ENCODE results near the gene EVA1C. TPM values are rescaled to one million over a fixed set of nuclear protein-coding genes. Genes with fewer than 3 reads are reported as not detected.

The EVA1C gene
- total RNA-seq, 3 donors from 2014 or later (not counting 1 experiment from before 2014, with no cell fraction given), result 14.7 to 27.8 (median 15.8) TPM

DNA sequence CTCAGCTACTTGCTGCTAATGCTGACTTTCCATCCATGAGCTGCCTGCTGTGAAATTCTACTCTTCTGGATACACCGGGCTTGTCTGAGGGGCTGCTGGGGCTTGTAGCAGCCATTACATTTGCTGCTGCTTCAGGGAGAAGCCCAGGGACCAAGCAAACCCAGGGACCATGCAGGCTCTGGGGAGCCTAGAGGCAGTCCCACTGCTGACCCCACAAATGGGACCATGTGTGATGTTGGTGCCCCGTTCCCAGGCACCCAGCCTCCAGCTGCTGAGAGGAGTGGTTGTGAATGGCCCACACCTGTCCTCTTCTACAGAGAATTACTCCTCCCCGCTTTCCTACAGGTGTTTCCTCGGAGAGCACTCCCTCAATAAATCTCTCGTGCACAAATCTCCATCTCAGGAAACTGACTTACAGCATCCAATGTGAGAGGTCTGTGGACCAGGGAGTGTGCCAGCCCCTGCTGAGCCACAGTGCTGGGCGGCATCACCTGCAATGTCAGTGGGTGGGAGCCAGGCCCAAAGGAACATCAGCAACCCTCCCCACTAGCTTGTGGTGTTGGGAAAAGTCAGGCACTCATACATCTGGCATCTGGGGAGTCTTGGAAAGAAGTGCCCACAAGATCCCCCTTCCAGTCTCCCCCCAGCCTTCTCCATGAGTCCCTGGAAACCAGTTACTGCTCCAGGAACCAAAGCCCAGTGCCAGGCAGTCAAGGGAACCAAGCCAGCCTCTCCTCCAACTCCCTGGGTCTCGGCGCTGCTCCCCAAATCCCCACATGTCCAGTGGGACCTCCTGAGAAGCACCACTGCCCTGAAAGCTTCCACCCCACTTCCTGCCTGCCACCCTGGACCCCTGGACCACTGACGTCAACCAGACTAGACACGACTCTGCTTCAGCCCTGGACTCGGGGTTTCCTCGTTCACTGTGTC, 107.7 kb downstream of the EVA1C start:
- WGBS (ENCODE audit: insufficient coverage), result 85% methylated on average over 11 of the region's 12 CpGs
- Histone ChIP-seq H3K4me3 (ENCODE audit: low read length) (no peak overlapping the region), H3K4me1 (ENCODE audit: control insufficient read depth, insufficient read depth, low read length) (no peaks in the 10 kb centered on the region), H3K36me3 (ENCODE audit: control insufficient read depth, insufficient read depth, low read length) (no peaks in the 10 kb centered on the region), H3K9me3 (ENCODE audit: control insufficient read depth, insufficient read depth, low read length) (no peaks in the 10 kb centered on the region), H3K27me3 (ENCODE audit: control insufficient read depth, insufficient read depth, low read length) (no peaks in the 10 kb centered on the region), H3K27ac (ENCODE audit: low read length) (no peak overlapping the region)
- ATAC-seq, result no peak
- no peaks in the 10 kb centered on the region for H3K9me3 Mint-ChIP-seq
- H3K27me3 Mint-ChIP-seq (ENCODE audit: low read depth in 2 of 2), result no peaks in the 10 kb centered on the region
- intact Hi-C loops (cut with micrococcal nuclease), result no loop called here
- DNase-seq, result no peak
- H3K4me1 Mint-ChIP-seq, result no peaks in the 10 kb centered on the region
- no peaks in the 10 kb centered on the region for H3K36me3 Mint-ChIP-seq
- no peak overlapping the region for H3K27ac Mint-ChIP-seq
- H3K4me3 Mint-ChIP-seq, result no peak overlapping the region
- TF ChIP-seq, protein P1, sequence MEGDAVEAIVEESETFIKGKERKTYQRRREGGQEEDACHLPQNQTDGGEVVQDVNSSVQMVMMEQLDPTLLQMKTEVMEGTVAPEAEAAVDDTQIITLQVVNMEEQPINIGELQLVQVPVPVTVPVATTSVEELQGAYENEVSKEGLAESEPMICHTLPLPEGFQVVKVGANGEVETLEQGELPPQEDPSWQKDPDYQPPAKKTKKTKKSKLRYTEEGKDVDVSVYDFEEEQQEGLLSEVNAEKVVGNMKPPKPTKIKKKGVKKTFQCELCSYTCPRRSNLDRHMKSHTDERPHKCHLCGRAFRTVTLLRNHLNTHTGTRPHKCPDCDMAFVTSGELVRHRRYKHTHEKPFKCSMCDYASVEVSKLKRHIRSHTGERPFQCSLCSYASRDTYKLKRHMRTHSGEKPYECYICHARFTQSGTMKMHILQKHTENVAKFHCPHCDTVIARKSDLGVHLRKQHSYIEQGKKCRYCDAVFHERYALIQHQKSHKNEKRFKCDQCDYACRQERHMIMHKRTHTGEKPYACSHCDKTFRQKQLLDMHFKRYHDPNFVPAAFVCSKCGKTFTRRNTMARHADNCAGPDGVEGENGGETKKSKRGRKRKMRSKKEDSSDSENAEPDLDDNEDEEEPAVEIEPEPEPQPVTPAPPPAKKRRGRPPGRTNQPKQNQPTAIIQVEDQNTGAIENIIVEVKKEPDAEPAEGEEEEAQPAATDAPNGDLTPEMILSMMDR (IDR thresholded peaks at IDR 0.05), result no peak

DNA sequence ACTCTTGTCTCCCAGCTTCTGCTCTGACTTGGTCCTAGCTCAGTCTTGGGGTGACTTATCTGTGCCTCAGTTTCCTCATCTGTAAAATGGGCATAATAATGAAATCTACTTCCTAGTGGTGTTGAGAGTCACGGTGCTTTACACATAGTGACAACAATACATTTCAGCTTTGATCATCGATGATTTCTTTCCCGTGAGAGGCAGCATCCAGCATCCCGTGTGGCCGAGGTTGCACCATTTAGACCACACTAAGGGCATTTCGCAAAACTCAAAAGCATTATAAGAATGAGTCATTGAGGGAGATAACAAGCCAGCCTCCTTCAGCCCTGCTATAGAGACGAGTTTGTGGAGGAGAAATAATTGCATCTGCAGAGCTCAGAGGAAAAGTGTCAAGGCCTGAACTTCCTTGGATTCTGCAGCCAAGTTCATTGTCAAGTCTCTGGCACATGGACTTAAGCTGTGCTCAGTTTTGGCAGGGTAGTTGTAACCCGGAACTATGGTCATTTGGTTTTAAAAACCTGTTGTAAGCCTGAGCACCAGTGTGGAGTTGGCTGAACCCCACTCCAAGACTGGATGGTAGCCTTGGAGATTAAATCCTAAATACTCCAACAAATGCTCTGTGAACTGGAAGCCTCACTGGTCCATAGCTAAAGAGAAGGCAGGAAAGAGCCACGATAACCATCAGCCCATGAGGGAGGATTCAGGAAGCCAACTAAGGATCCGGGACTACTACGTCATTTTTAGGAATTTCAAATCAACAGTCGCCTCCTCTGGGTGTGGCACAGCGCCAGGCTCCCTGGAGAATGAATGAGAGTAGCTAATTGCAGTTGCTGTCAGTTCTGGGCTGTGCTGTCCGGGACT, 108.6 kb downstream of the EVA1C start:
- H3K27me3 Mint-ChIP-seq (ENCODE audit: low read depth in 2 of 2), result no peaks in the 10 kb centered on the region
- no peak overlapping the region for H3K27ac Mint-ChIP-seq
- Histone ChIP-seq H3K9me3 (ENCODE audit: control insufficient read depth, insufficient read depth, low read length) (no peaks in the 10 kb centered on the region), H3K36me3 (ENCODE audit: control insufficient read depth, insufficient read depth, low read length) (no peaks in the 10 kb centered on the region), H3K4me3 (ENCODE audit: low read length) (no peak overlapping the region), H3K27me3 (ENCODE audit: control insufficient read depth, insufficient read depth, low read length) (no peaks in the 10 kb centered on the region), H3K4me1 (ENCODE audit: control insufficient read depth, insufficient read depth, low read length) (no peaks in the 10 kb centered on the region), H3K27ac (ENCODE audit: low read length) (no peak overlapping the region)
- ATAC-seq (no peak), DNase-seq (no peak)
- H3K36me3 Mint-ChIP-seq, result no peaks in the 10 kb centered on the region
- H3K9me3 Mint-ChIP-seq, result no peaks in the 10 kb centered on the region
- intact Hi-C loops (cut with micrococcal nuclease), result no loop called here
- H3K4me3 Mint-ChIP-seq, result no peak overlapping the region
- TF ChIP-seq, protein P1 (IDR thresholded peaks at IDR 0.05), result no peak
- WGBS (ENCODE audit: insufficient coverage), result 88% methylated on average over 13 of the region's 14 CpGs
- peaks cover 0 to 5% of the 10 kb centered on the region in 2 donors for H3K4me1 Mint-ChIP-seq

DNA sequence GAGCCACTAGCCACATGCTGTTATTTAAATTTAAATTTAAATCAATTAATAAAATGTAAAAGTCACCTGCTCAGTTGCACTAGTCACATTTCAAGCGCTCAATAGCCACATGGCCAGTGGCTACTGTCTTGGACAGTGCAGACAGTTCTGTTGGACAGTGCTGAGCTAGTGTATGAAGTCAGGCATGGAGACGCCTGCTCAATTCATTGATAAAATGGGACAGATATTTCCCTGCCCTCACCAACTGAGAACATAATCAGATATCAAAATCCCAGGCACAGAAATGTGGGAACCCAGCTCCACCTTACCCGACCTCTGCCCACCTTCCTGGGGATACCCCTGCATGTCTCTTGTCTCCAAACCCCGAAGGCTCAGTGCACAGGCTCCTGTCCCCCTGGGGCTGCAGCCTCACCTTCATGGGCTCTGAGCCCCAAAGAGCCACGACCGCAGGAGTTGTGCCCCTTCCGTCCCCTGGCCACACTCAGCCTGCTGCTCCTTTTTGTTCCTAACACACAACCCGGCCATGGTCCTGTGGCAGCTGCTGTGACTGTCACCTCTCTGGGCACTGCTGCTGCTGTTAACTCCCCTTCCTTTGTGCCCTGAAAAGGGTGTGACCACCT, 109.3 kb downstream of the EVA1C start:
- no peak for DNase-seq
- no peaks in the 10 kb centered on the region for H3K9me3 Mint-ChIP-seq
- H3K36me3 Mint-ChIP-seq, result no peaks in the 10 kb centered on the region
- no peaks in the 10 kb centered on the region for H3K9me3 ChIP-seq (ENCODE audit: control insufficient read depth, insufficient read depth, low read length)
- H3K4me1 Mint-ChIP-seq, result peaks cover 0 to 8% of the 10 kb centered on the region in 2 donors
- H3K4me3 Mint-ChIP-seq, result no peak overlapping the region
- whole genome bisulfite sequencing (ENCODE audit: insufficient coverage), result 89% methylated on average over 8 of the region's 8 CpGs
- H3K4me3 ChIP-seq (ENCODE audit: low read length), result no peak overlapping the region
- H3K27ac ChIP-seq (ENCODE audit: low read length), result no peak overlapping the region
- H3K27me3 Mint-ChIP-seq (ENCODE audit: low read depth in 2 of 2), result no peaks in the 10 kb centered on the region
- intact Hi-C loops (cut with micrococcal nuclease), result no loop called here
- TF ChIP-seq, protein P1 (IDR thresholded peaks at IDR 0.05), result no peak
- H3K27me3 ChIP-seq (ENCODE audit: control insufficient read depth, insufficient read depth, low read length), result no peaks in the 10 kb centered on the region
- H3K27ac Mint-ChIP-seq, result no peak overlapping the region
- no peaks in the 10 kb centered on the region for H3K36me3 ChIP-seq (ENCODE audit: control insufficient read depth, insufficient read depth, low read length)
- no peaks in the 10 kb centered on the region for H3K4me1 ChIP-seq (ENCODE audit: control insufficient read depth, insufficient read depth, low read length)
- no peak for ATAC-seq

Measured in natural killer cell (primary cell).